OCI-LY7 (cell line): ENCODE measurements around the gene SLC35F1. TPM values are rescaled to one million over a fixed set of nuclear protein-coding genes. Genes with fewer than 3 reads are reported as not detected.

ENCODE experiments used
- BruUV-seq: library from RNA; stranded (reverse); fragments of 400-500 nt; replicated peaks from 2 replicates; lab custom pipeline; 2021; lab: Mats Ljungman, UMichigan
- CTCF ChIA-PET: fragments of 300-600 bp; sonication (Branson Sonifier 250); formaldehyde crosslinking; loops from one replicate; lab custom pipeline; 2022; ENCODE audit warnings: antibody characterized with exemption; ENCODE audit not compliant: unreplicated experiment; lab: Charles Lee
- POLR2A ChIA-PET: fragments of 300-600 bp; sonication (Branson Sonifier 250); formaldehyde crosslinking; loops from one replicate; lab custom pipeline; 2022; ENCODE audit warnings: antibody characterized with exemption; lab: Charles Lee
- DNase-seq: peaks from one replicate; pipeline ENCODE4 v3.0.0-alpha.2; 2015; ENCODE audit warnings: low spot score
- H2AFZ ChIP-seq: fragments of 200-600 bp; sonication (generic), shearing (Covaris generic); 2 replicates; pipeline ENCODE4 v1.6.1; 2014; ENCODE audit warnings: mild to moderate bottlenecking, antibody characterized with exemption, low read length, moderate library complexity
- H3K27ac ChIP-seq: fragments of 200-600 bp; sonication (generic); 2 replicates; pipeline ENCODE4 v1.5.1; 2014; ENCODE audit warnings: mixed run types, low read depth, mild to moderate bottlenecking, moderate library complexity, low read length, inconsistent platforms; ENCODE audit not compliant: poor library complexity, severe bottlenecking
- H3K36me3 ChIP-seq: fragments of 200-600 bp; sonication (generic); 2 replicates; pipeline ENCODE4 v1.6.1; 2014; ENCODE audit warnings: mild to moderate bottlenecking, antibody characterized with exemption, low read length, moderate library complexity, mixed read lengths; ENCODE audit not compliant: insufficient read depth
- H3K4me1 ChIP-seq: fragments of 200-600 bp; sonication (generic); 2 replicates; pipeline ENCODE4 v1.5.1; 2014; ENCODE audit warnings: mild to moderate bottlenecking, low read length; ENCODE audit not compliant: insufficient read depth, poor library complexity, severe bottlenecking
- H3K4me2 ChIP-seq: fragments of 200-600 bp; sonication (generic); 2 replicates; pipeline ENCODE4 v1.6.1; 2014; ENCODE audit warnings: mild to moderate bottlenecking, low read length
- H3K4me3 ChIP-seq: fragments of 200-600 bp; sonication (generic); 2 replicates; pipeline ENCODE4 v1.5.1; 2014; ENCODE audit warnings: mild to moderate bottlenecking, low read depth, low read length; ENCODE audit not compliant: poor library complexity, severe bottlenecking
- H3K79me2 ChIP-seq: fragments of 200-600 bp; sonication (generic); 2 replicates; pipeline ENCODE4 v1.6.1; 2016; ENCODE audit warnings: low read depth, mild to moderate bottlenecking, low read length, moderate library complexity, mixed read lengths; ENCODE audit not compliant: insufficient read depth
- H3K9me2 ChIP-seq: fragments of 200-600 bp; sonication (generic); 2 replicates; pipeline ENCODE4 v1.6.1; 2016; ENCODE audit warnings: mild to moderate bottlenecking, low read length, mixed read lengths; ENCODE audit not compliant: insufficient read depth
- H3K9me3 ChIP-seq: fragments of 200-600 bp; sonication (generic); 2 replicates; pipeline ENCODE4 v1.6.1; 2014; ENCODE audit warnings: mild to moderate bottlenecking, mixed run types, low read length, mixed read lengths
- H4K20me1 ChIP-seq: fragments of 200-600 bp; sonication (generic); 2 replicates; pipeline ENCODE4 v1.6.1; 2014; ENCODE audit warnings: mild to moderate bottlenecking, antibody characterized with exemption, low read length, moderate library complexity, mixed read lengths; ENCODE audit not compliant: insufficient read depth
- EZH2phosphoT487 ChIP-seq: fragments of 200-600 bp; sonication (generic); IDR thresholded peaks from 2 replicates; pipeline ENCODE4 v1.6.1; 2018; ENCODE audit warnings: low read depth, borderline replicate concordance, mild to moderate bottlenecking, mixed run types, antibody characterized with exemption, low read length, moderate library complexity, mixed read lengths
- intact Hi-C: fragments of 100-400 bp; cut with micrococcal nuclease; formaldehyde crosslinking; loops from one replicate; pipeline ENCODE4 v1.10.0; 2022; ENCODE audit not compliant: unreplicated experiment
- total RNA-seq, 2 experiments: library from RNA; depleted of rRNA in 1 of 2; stranded (reverse); fragments of >200 nt in 1 of 2; shearing (Covaris generic) in 1 of 2; gene quantifications; 2 replicates each; pipeline ENCODE4 v1.2.3, GENCODE V29; 2014 to 2022
- TF ChIP-seq, protein P1 (sequence below): fragments of 200-600 bp; sonication (generic); conservative IDR thresholded peaks from 2 replicates; pipeline ENCODE4 v1.5.1; 2014; ENCODE audit warnings: mild to moderate bottlenecking, antibody characterized with exemption, low read length, moderate library complexity, mixed read lengths

The SLC35F1 gene
- total RNA-seq, 2 experiments from 2014 or later = 0.03 TPM; not detected in 1

DNA sequence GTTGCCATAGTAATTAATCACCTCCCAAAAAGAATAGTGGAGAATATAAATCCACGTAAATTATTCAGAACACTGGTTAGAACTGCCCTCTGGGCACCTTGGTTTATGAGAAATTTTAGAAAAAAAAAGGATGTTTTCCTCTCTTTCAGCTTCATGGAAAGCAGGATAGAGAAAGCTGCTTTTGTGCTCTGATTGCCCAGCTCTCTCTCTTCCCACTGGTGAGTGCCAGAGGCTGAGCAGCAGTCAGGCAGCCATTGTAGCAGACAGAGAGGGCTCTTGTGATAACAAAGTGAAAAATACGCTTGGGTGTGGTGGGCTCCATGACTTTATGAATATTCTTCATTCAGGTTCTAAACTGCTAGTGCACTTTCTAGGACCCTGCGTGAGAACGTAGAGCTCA is 26.4 kb downstream of the SLC35F1 start:
- Histone ChIP-seq H3K4me2 (no peak overlapping the region), H3K4me3 (no peak overlapping the region), H3K9me2 (no peaks in the 10 kb centered on the region), H2AFZ (no peak overlapping the region), H3K27ac (no peak overlapping the region), H3K9me3 (0 out of 2 replicates have a peak, but pooled peaks cover 4% of the 10 kb centered on the region), H3K36me3 (no peaks in the 10 kb centered on the region), H3K4me1 (no peaks in the 10 kb centered on the region), H4K20me1 (no peaks in the 10 kb centered on the region), H3K79me2 (no peaks in the 10 kb centered on the region)
- ChIA-PET CTCF (no interaction called here), POLR2A (no interaction called here)
- intact Hi-C loops = no loop called here
- BruUV-seq = no TSS peak
- TF ChIP-seq EZH2phosphoT487 = no peak
- TF ChIP-seq, protein P1, sequence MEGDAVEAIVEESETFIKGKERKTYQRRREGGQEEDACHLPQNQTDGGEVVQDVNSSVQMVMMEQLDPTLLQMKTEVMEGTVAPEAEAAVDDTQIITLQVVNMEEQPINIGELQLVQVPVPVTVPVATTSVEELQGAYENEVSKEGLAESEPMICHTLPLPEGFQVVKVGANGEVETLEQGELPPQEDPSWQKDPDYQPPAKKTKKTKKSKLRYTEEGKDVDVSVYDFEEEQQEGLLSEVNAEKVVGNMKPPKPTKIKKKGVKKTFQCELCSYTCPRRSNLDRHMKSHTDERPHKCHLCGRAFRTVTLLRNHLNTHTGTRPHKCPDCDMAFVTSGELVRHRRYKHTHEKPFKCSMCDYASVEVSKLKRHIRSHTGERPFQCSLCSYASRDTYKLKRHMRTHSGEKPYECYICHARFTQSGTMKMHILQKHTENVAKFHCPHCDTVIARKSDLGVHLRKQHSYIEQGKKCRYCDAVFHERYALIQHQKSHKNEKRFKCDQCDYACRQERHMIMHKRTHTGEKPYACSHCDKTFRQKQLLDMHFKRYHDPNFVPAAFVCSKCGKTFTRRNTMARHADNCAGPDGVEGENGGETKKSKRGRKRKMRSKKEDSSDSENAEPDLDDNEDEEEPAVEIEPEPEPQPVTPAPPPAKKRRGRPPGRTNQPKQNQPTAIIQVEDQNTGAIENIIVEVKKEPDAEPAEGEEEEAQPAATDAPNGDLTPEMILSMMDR = no peak
- DNase-seq = no peak

DNA sequence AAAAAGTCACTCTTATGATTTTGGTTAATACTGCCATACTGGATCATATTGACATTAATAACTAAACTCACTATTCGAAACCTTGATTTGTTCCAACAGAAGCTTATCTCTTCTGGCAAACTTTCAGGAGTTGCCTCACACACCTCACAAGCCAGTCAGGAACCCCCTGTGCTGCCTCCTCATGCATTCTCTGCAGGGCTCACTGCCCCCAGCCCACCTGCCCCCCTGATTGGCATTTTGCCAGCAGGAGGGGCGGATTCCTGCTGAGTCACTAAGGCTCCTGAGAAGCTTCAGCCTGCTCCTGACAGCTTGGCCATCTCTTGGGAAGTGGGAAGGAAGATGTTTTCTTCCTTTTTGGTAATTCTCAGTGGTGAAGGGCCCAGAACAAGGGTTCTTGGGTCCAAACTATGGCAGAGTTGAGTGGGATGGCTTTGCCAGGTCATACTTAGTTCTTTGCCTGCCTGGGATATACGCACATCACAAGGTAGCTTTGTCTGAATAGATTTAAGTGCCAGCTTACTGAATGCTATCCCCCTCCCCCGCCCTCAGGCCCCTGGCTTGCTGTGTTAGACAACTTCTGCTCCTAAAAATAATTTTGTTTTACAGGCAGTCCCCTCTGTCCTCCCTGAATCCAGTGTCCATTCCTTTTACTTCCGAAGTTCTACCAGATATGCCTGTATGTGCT is 31.4 kb downstream of the SLC35F1 start:
- H3K4me1 ChIP-seq = no peaks in the 10 kb centered on the region
- DNase-seq = no peak
- no peaks in the 10 kb centered on the region for H3K36me3 ChIP-seq
- H3K4me3 ChIP-seq = no peak overlapping the region
- no peak overlapping the region for H3K4me2 ChIP-seq
- no peaks in the 10 kb centered on the region for H3K79me2 ChIP-seq
- no peak overlapping the region for H2AFZ ChIP-seq
- H3K27ac ChIP-seq = no peak overlapping the region
- H4K20me1 ChIP-seq = no peaks in the 10 kb centered on the region
- CTCF ChIA-PET = no interaction called here
- H3K9me2 ChIP-seq = no peaks in the 10 kb centered on the region
- BruUV-seq = no TSS peak
- intact Hi-C loops = no loop called here
- TF ChIP-seq, protein P1 = no peak
- TF ChIP-seq EZH2phosphoT487 = no peak
- POLR2A ChIA-PET = interaction anchor here (0.6 kb wide), 3 partner anchors 41 to 622 kb away, joined by 3 to 5 read pairs (median 4); no protein-coding TSS in a partner anchor
- H3K9me3 ChIP-seq = no peaks in the 10 kb centered on the region

DNA sequence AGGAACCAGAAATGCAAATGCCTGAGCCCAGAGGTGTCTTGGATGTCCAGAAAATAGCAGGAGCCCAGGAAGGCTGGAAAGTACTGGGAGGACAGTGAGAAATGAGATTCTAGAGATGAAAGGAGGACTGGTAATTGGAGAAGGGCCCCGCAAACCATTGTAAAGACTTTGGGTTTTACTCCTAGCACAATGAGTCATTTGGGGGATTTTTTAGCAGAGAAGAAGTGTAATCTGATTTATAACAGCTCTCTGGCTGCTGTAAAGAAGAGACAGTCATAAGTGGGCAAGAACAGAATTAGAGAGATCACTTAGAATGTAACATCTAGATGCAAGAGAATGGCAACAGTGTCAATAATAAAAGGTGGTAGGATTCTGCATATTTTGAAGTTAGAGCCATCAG is 40.2 kb downstream of the SLC35F1 start:
- Histone ChIP-seq H3K27ac (no peak overlapping the region), H3K79me2 (no peaks in the 10 kb centered on the region), H3K9me3 (no peaks in the 10 kb centered on the region), H3K36me3 (no peaks in the 10 kb centered on the region), H2AFZ (no peak overlapping the region), H3K9me2 (no peaks in the 10 kb centered on the region), H3K4me2 (no peak overlapping the region), H3K4me1 (no peaks in the 10 kb centered on the region), H4K20me1 (no peaks in the 10 kb centered on the region), H3K4me3 (no peak overlapping the region)
- intact Hi-C loops = no loop called here
- POLR2A ChIA-PET = interaction anchor here (0.9 kb wide), 1 partner anchor 34 kb away, joined by 3 read pairs; no protein-coding TSS in a partner anchor
- BruUV-seq = no TSS peak
- DNase-seq = no peak
- CTCF ChIA-PET = no interaction called here
- TF ChIP-seq EZH2phosphoT487 = no peak
- TF ChIP-seq, protein P1 = no peak
